Brain microvascular endothelial cell (primary cell): ENCODE results near the gene LMTK2.

Experiments used
- DNase-seq: peaks from one replicate; pipeline ENCODE4 v3.0.0-alpha.2; 2020
- H3K27ac ChIP-seq: fragments of 250-450 bp; sonication (Bioruptor Pico); 2 replicates; pipeline ENCODE4 v1.5.1; 2020; ENCODE audit warnings: mild to moderate bottlenecking, moderate library complexity
- H3K27me3 ChIP-seq: fragments of 250-450 bp; sonication (Bioruptor Pico); replicated peaks from 2 replicates; pipeline ENCODE4 v1.5.1; 2020; ENCODE audit warnings: mild to moderate bottlenecking
- H3K36me3 ChIP-seq: fragments of 250-450 bp; sonication (Bioruptor Pico); replicated peaks from 2 replicates; pipeline ENCODE4 v1.5.1; 2020; ENCODE audit warnings: mild to moderate bottlenecking
- H3K4me3 ChIP-seq: 2 replicates; pipeline ENCODE4 v1.5.1; 2011; ENCODE audit warnings: low read depth, mild to moderate bottlenecking, control low read depth, low read length, moderate library complexity
- in situ Hi-C: cut with HindIII; loops from 2 replicates; pipeline ENCODE4 v1.10.0; 2017; ENCODE audit warnings: low sequenced_read_pairs, low pct_ligation_motif_present
- TF ChIP-seq, protein P1 (sequence below): IDR thresholded peaks from 2 replicates; pipeline ENCODE4 v1.5.1; 2011; ENCODE audit warnings: low read depth, mild to moderate bottlenecking, moderate library complexity, low read length, control low read depth, inconsistent platforms; ENCODE audit errors: missing control alignments

The LMTK2 gene

DNA sequence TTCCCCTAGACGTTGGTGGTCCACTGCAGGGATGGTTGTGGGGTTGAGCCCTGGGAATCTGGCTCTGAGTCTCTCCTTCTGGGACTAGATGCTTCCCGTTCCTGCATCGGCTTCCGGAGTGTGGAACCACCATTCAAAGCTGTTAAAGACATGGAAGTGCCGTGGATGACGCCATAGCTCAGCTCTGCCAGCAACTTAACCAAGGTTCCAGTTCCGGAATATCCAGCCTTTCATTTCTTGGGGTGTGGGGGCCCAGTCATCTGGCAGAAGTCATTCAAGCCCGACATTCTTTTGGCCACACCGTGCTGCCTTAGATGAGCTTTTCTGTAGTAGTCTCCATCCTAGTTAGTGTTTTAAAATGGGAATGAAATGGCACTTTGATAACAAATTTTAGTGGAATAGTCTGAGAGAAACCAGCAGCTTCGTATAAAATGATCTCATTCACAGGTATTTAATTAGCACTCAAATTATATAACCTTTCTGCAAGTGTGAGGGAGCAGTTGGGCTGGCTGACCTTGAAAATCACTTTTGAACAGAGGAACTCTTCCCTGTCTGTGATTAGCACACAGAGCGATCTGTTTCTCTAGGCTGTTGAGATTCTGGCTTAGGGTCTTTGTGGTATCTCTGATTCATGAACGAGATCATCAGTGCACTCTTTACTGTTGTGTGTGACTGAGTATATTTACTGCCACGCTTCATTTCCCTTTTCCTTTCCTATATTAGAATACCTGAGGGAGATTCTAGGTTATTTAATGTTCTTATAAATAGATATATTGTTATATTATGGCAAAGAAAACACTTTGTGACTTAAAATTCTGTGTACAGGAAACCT lies 19.9 kb downstream of the LMTK2 start:
- in situ Hi-C loops, result no loop called here
- DNase-seq, result no peak
- H3K36me3 ChIP-seq, result no peaks in the 10 kb centered on the region

DNA sequence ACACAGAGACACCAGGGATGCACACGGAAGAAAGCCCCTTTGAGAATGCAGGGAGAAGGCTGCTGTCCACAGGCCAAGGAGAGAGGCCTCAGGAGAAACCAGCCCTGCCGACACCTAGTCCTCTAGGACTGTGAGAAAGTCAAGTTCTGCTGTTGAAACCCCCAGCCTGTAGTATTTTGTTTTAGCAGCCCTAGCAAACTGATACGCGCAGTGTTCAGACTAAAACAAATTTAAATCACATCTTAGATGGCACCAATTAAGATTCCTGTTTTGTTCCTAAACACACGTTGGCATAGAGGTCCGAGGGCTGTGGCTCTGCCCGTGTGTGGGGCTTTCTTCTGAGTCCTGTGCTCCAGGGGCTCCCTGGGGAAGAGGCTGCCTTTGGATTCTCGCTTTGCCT lies 21.7 kb downstream of the LMTK2 start:
- TF ChIP-seq, protein P1, sequence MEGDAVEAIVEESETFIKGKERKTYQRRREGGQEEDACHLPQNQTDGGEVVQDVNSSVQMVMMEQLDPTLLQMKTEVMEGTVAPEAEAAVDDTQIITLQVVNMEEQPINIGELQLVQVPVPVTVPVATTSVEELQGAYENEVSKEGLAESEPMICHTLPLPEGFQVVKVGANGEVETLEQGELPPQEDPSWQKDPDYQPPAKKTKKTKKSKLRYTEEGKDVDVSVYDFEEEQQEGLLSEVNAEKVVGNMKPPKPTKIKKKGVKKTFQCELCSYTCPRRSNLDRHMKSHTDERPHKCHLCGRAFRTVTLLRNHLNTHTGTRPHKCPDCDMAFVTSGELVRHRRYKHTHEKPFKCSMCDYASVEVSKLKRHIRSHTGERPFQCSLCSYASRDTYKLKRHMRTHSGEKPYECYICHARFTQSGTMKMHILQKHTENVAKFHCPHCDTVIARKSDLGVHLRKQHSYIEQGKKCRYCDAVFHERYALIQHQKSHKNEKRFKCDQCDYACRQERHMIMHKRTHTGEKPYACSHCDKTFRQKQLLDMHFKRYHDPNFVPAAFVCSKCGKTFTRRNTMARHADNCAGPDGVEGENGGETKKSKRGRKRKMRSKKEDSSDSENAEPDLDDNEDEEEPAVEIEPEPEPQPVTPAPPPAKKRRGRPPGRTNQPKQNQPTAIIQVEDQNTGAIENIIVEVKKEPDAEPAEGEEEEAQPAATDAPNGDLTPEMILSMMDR, result no peak
- Histone ChIP-seq H3K4me3 (no peak overlapping the region), H3K27me3 (no peaks in the 10 kb centered on the region), H3K27ac (no peak overlapping the region), H3K36me3 (no peaks in the 10 kb centered on the region)
- in situ Hi-C loops, result no loop called here
- DNase-seq, result no peak

More for the DNA sequence above, 19.9 kb downstream of the LMTK2 start:
- TF ChIP-seq, protein P1, result no peak
- Histone ChIP-seq H3K4me3 (no peak overlapping the region), H3K27me3 (no peaks in the 10 kb centered on the region), H3K27ac (no peak overlapping the region)

DNA sequence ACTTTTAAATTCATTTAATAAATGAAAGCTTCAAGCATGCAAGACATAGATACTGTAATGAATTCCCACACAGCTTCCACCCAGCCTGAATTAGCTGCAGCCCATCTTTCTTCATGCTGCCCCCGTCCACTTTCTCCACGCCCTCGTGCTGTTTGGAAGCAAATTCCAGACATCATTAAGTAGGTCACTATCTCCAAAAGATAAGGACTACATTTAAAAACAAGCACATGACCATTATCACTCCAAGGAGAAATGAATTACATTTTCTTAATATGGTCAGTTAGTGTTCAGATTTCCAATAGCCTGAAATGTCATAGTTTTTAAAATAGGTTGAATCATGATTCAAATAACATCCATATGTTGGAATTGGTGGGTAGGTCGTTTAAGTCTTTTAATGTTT lies 24.3 kb downstream of the LMTK2 start:
- TF ChIP-seq, protein P1, result no peak
- H3K27me3 ChIP-seq, result no peaks in the 10 kb centered on the region
- no peak for DNase-seq
- H3K27ac ChIP-seq, result no peak overlapping the region
- no peak overlapping the region for H3K4me3 ChIP-seq
- in situ Hi-C loops, result no loop called here
- H3K36me3 ChIP-seq, result no peaks in the 10 kb centered on the region

DNA sequence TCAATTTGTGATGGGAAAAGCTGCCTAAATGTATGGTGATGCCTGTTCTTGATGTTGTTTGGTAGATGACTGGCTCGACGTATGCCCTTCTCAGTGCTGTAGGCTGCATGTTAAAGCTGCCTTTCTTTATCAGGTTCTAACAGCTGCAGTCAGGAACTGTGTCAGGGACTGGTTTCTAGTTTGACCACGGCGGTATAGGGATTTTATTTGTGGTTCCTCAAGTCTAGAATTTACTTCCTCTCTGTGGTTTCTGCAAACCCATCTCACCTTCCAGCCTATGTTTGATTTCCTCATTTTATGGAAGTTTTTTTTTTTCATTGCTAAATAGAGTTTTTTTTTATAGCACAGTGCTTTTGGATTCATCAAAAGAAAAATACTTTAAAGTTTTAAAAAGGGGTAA lies 26.5 kb downstream of the LMTK2 start:
- H3K36me3 ChIP-seq, result no peaks in the 10 kb centered on the region
- no peak overlapping the region for H3K27ac ChIP-seq
- peak; percentile 5 for DNase-seq
- in situ Hi-C loops, result no loop called here
- TF ChIP-seq, protein P1, result no peak
- no peak overlapping the region for H3K4me3 ChIP-seq
- no peaks in the 10 kb centered on the region for H3K27me3 ChIP-seq

DNA sequence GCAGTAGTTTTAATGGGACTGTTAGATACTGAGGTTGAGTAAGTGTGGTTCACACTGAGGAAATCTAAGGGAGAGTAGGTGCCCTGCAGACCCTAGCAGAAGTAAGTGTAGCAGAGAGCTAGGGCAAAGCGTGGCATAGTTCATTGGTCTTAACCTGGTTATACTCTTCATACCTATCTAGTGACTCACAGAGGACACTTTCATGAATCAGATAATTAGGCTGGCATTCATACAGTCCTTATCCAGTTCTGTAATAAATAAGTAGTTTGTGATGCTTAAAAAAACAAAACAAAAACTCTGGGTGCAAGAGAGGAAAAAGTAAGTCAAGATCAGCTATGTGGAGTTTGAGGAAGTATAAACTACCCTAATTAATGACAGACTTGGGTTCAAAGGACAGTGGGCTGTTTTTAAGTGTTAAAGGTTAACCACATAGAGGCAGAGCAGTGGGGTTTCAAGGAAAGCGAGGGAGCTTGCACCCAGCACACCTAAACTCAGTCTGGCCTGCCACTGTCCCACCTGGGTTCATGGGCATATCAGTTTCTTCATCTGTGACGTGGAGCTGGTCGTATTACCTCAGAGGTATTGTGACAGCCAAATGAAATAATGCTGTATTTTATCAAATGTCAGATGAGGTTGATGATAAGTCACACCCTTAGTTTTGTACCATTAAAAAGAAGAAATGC lies 27.1 kb downstream of the LMTK2 start:
- in situ Hi-C loops, result no loop called here
- Histone ChIP-seq H3K36me3 (no peaks in the 10 kb centered on the region), H3K27me3 (no peaks in the 10 kb centered on the region), H3K4me3 (no peak overlapping the region), H3K27ac (no peak overlapping the region)
- no peak for DNase-seq
- TF ChIP-seq, protein P1, result no peak
